SHP77 (cell line): ENCODE results near the gene PHETA1.

Experiments
- DNase-seq, 2 experiments: peaks; one replicate each; lab custom pipeline; 2025; lab: John Stamatoyannopoulos, UW

PHETA1 gene

GRCh38 chr12:111322336-111323250 is 46.3 kb downstream of the PHETA1 start:
- DNase-seq, result peak; percentile 29 to 58

GRCh38 chr12:111321317-111321716 is 47.6 kb downstream of the PHETA1 start:
- no peak for DNase-seq

GRCh38 chr12:111320258-111321050 is 48.4 kb downstream of the PHETA1 start:
- DNase-seq, result no peak

- DNase-seq, result no peak
Measured at GRCh38 chr12:111319600-111320257, 49.2 kb downstream of the PHETA1 start.

GRCh38 chr12:111318450-111318849 is 50.4 kb downstream of the PHETA1 start:
- no peak for DNase-seq

- no peak for DNase-seq
Measured at GRCh38 chr12:111316671-111317070, 52.2 kb downstream of the PHETA1 start.

GRCh38 chr12:111314953-111315539 is 53.8 kb downstream of the PHETA1 start:
- DNase-seq, result no peak

- peak; percentile 39 to 52 for DNase-seq
Measured at GRCh38 chr12:111313833-111314259, 55.0 kb downstream of the PHETA1 start.

GRCh38 chr12:111312708-111313107 is 56.2 kb downstream of the PHETA1 start:
- no peak for DNase-seq

- no peak for DNase-seq
Measured at GRCh38 chr12:111312016-111312415, 56.9 kb downstream of the PHETA1 start.

- DNase-seq, result peak in 1 of 2 experiments; percentile 4
Measured at GRCh38 chr12:111311011-111311410, 57.9 kb downstream of the PHETA1 start.
